Naive thymus-derived CD4-positive, alpha-beta T cell (primary cell): Measurements from ENCODE around the gene ZNF214. TPM values are rescaled to one million over a fixed set of nuclear protein-coding genes. Genes with fewer than 3 reads are reported as not detected.

Source experiments
- ATAC-seq: fragments of 150-1000 bp; cut with Tn5 transposase; 2 replicates; pipeline ENCODE4 v1.10.0; 2021; ENCODE audit warnings: mild to moderate bottlenecking, moderate library complexity
- CTCF ChIA-PET: fragments of 350-600 bp; sonication (Branson Sonifier 250); formaldehyde crosslinking; loops from one replicate; lab custom pipeline; 2021; ENCODE audit warnings: antibody characterized with exemption; lab: Charles Lee
- POLR2A ChIA-PET: fragments of 350-600 bp; sonication (Branson Sonifier 250); formaldehyde crosslinking; loops from one replicate; lab custom pipeline; 2021; ENCODE audit warnings: antibody characterized with exemption, inconsistent platforms; lab: Charles Lee
- DNase-seq, 9 donors: peaks; one replicate each; pipeline versions ENCODE4 v3.0.0 to v3.0.0-alpha.2; 2020 to 2022; ENCODE audit warnings: mixed read lengths in 1 of 9
- H3K27ac ChIP-seq: one replicate; pipeline ENCODE4 v1.7.0; 2013; ENCODE audit warnings: mild to moderate bottlenecking, low read depth, low read length, moderate library complexity
- H3K27me3 ChIP-seq, 2 donors: one replicate each; pipeline ENCODE4 v1.7.0; 2013; ENCODE audit warnings: low read length in 2 of 2, mild to moderate bottlenecking in 2 of 2, moderate library complexity in 2 of 2; ENCODE audit not compliant: control insufficient read depth in 2 of 2, insufficient read depth in 2 of 2
- H3K36me3 ChIP-seq, 3 experiments: 1 replicate in 2 of 3; 2 replicates in 1 of 3; pipeline ENCODE4 v1.7.0; 2013; ENCODE audit warnings: low read length in 3 of 3, mild to moderate bottlenecking in 3 of 3, moderate library complexity in 1 of 3; ENCODE audit not compliant: insufficient read depth in 3 of 3, control insufficient read depth in 2 of 3
- H3K4me1 ChIP-seq, 2 donors: one replicate each; pipeline ENCODE4 v1.7.0; 2013; ENCODE audit warnings: low read length in 2 of 2, mild to moderate bottlenecking in 2 of 2, moderate library complexity in 1 of 2; ENCODE audit not compliant: control insufficient read depth in 2 of 2, insufficient read depth in 2 of 2
- H3K4me3 ChIP-seq: 2 replicates; pipeline ENCODE4 v1.7.0; 2013; ENCODE audit warnings: mild to moderate bottlenecking, low read length
- H3K9me3 ChIP-seq, 3 experiments: 1 replicate in 2 of 3; 2 replicates in 1 of 3; pipeline ENCODE4 v1.7.0; 2013; ENCODE audit warnings: low read length in 3 of 3; ENCODE audit not compliant: control insufficient read depth in 2 of 3
- H3K27ac Mint-ChIP-seq, 9 donors: one replicate each; pipeline ENCODE4 v1.8.0; 2020 to 2022; ENCODE audit warnings: mixed read lengths in 9 of 9, mild to moderate bottlenecking in 8 of 9, moderate library complexity in 5 of 9, inconsistent platforms in 2 of 9
- H3K27me3 Mint-ChIP-seq, 5 donors: one replicate each; pipeline ENCODE4 v1.8.0; 2021 to 2022; ENCODE audit warnings: mixed read lengths in 5 of 5, mild to moderate bottlenecking in 1 of 5
- H3K36me3 Mint-ChIP-seq, 5 donors: one replicate each; pipeline ENCODE4 v1.8.0; 2020 to 2022; ENCODE audit warnings: mixed read lengths in 5 of 5, mild to moderate bottlenecking in 3 of 5, inconsistent platforms in 1 of 5
- H3K4me1 Mint-ChIP-seq, 7 donors: one replicate each; pipeline ENCODE4 v1.8.0; 2020 to 2022; ENCODE audit warnings: mixed read lengths in 7 of 7, mild to moderate bottlenecking in 3 of 7, inconsistent platforms in 1 of 7
- H3K4me3 Mint-ChIP-seq, 10 donors: one replicate each; pipeline ENCODE4 v1.8.0; 2020 to 2022; ENCODE audit warnings: mild to moderate bottlenecking in 10 of 10, mixed read lengths in 10 of 10, moderate library complexity in 6 of 10, inconsistent platforms in 2 of 10
- H3K9me3 Mint-ChIP-seq, 11 donors: one replicate each; pipeline ENCODE4 v1.8.0; 2020 to 2022; ENCODE audit warnings: mixed read lengths in 11 of 11, mild to moderate bottlenecking in 4 of 11, inconsistent platforms in 1 of 11, moderate library complexity in 1 of 11
- intact Hi-C, 2 donors: fragments of 100-400 bp; cut with micrococcal nuclease; formaldehyde crosslinking; loops; one replicate each; pipeline ENCODE4 v1.15.1; 2023
- polyA plus RNA-seq, 2 donors: library from polyadenylated mRNA; unstranded; fragments of 300-500 nt; fragmentation: Illumina TruSeq; gene quantifications; one replicate each; pipeline ENCODE4 v1.2.3, GENCODE V29; 2021
- total RNA-seq, 6 experiments: library from RNA in 5 of 6; stranded (reverse) in 5 of 6; gene quantifications; 1 replicate in 5 of 6; 2 replicates in 1 of 6; pipeline ENCODE4 v1.2.3 and lab custom pipeline; 2021 to 2026

ZNF214 gene
- total and polyA plus RNA-seq, 7 experiments from 2014 or later: not detected

- peaks cover 0 to 14% (median 12%) of the 10 kb centered on the region in 5 donors for H3K27me3 Mint-ChIP-seq
- no peaks in the 10 kb centered on the region for H3K4me1 Mint-ChIP-seq
- H3K9me3 ChIP-seq: no peaks in the 10 kb centered on the region
- H3K4me1 ChIP-seq: no peaks in the 10 kb centered on the region
- ChIA-PET POLR2A (no interaction called here), CTCF (no interaction called here)
- no peak for ATAC-seq
- H3K36me3 ChIP-seq: no peaks in the 10 kb centered on the region
- H3K27ac ChIP-seq: no peak overlapping the region
- no peak overlapping the region for H3K4me3 Mint-ChIP-seq
- no peaks in the 10 kb centered on the region for H3K9me3 Mint-ChIP-seq
- no peak overlapping the region for H3K27ac Mint-ChIP-seq
- H3K27me3 ChIP-seq: no peaks in the 10 kb centered on the region
- DNase-seq: no peak
- no peak overlapping the region for H3K4me3 ChIP-seq
- no peaks in the 10 kb centered on the region for H3K36me3 Mint-ChIP-seq
- intact Hi-C loops: no loop called here
Measured at GRCh38 chr11:7046474-7047175, 26.5 kb upstream of the ZNF214 start.

- no peaks in the 10 kb centered on the region for H3K4me1 Mint-ChIP-seq
- Histone ChIP-seq H3K36me3 (no peaks in the 10 kb centered on the region), H3K9me3 (no peaks in the 10 kb centered on the region), H3K27ac (no peak overlapping the region), H3K4me1 (no peaks in the 10 kb centered on the region), H3K4me3 (no peak overlapping the region), H3K27me3 (no peaks in the 10 kb centered on the region)
- intact Hi-C loops: no loop called here
- H3K4me3 Mint-ChIP-seq: no peak overlapping the region
- no peak overlapping the region for H3K27ac Mint-ChIP-seq
- POLR2A ChIA-PET: no interaction called here
- ATAC-seq (no peak), DNase-seq (no peak)
- H3K9me3 Mint-ChIP-seq: no peaks in the 10 kb centered on the region
- CTCF ChIA-PET: no interaction called here
- peaks cover 0 to 5% (median 4%) of the 10 kb centered on the region in 5 donors for H3K27me3 Mint-ChIP-seq
- no peaks in the 10 kb centered on the region for H3K36me3 Mint-ChIP-seq
Measured at GRCh38 chr11:7034019-7034418, 13.9 kb upstream of the ZNF214 start.

- H3K36me3 ChIP-seq: no peaks in the 10 kb centered on the region
- Mint-ChIP-seq H3K4me3 (no peak overlapping the region), H3K36me3 (no peaks in the 10 kb centered on the region), H3K27ac (no peak overlapping the region), H3K4me1 (no peaks in the 10 kb centered on the region), H3K9me3 (peaks cover 0 to 4% (median 0%) of the 10 kb centered on the region in 11 donors), H3K27me3 (peaks cover 0 to 5% (median 4%) of the 10 kb centered on the region in 5 donors)
- ChIA-PET CTCF (no interaction called here), POLR2A (no interaction called here)
- ATAC-seq: no peak
- intact Hi-C loops: no loop called here
- no peaks in the 10 kb centered on the region for H3K4me1 ChIP-seq
- no peaks in the 10 kb centered on the region for H3K27me3 ChIP-seq
- H3K4me3 ChIP-seq: no peak overlapping the region
- no peaks in the 10 kb centered on the region for H3K9me3 ChIP-seq
- DNase-seq: no peak
- H3K27ac ChIP-seq: no peak overlapping the region
Measured at GRCh38 chr11:7032692-7033091, 12.5 kb upstream of the ZNF214 start.

- ChIA-PET POLR2A (no interaction called here), CTCF (no interaction called here)
- H3K27me3 Mint-ChIP-seq: peaks cover 0 to 5% (median 4%) of the 10 kb centered on the region in 5 donors
- H3K4me1 ChIP-seq: no peaks in the 10 kb centered on the region
- H3K9me3 Mint-ChIP-seq: peaks cover 0 to 4% (median 0%) of the 10 kb centered on the region in 11 donors
- no peaks in the 10 kb centered on the region for H3K9me3 ChIP-seq
- intact Hi-C loops: no loop called here
- H3K4me1 Mint-ChIP-seq: no peaks in the 10 kb centered on the region
- H3K36me3 ChIP-seq: no peaks in the 10 kb centered on the region
- no peaks in the 10 kb centered on the region for H3K36me3 Mint-ChIP-seq
- no peak overlapping the region for H3K27ac ChIP-seq
- no peak overlapping the region for H3K4me3 ChIP-seq
- H3K27ac Mint-ChIP-seq: no peak overlapping the region
- H3K4me3 Mint-ChIP-seq: no peak overlapping the region
- no peak for ATAC-seq
- no peak for DNase-seq
- no peaks in the 10 kb centered on the region for H3K27me3 ChIP-seq
Measured at GRCh38 chr11:7031471-7031871, 11.3 kb upstream of the ZNF214 start.

GRCh38 chr11:7030836-7031235, 10.7 kb upstream of the ZNF214 start:
- no peak overlapping the region for H3K4me3 ChIP-seq
- CTCF ChIA-PET: no interaction called here

GRCh38 chr11:7028141-7028540, 8.0 kb upstream of the ZNF214 start:
- Mint-ChIP-seq H3K27me3 (peaks cover 0 to 9% (median 6%) of the 10 kb centered on the region in 5 donors), H3K36me3 (no peaks in the 10 kb centered on the region), H3K9me3 (peaks cover 0 to 4% (median 0%) of the 10 kb centered on the region in 11 donors), H3K27ac (no peak overlapping the region), H3K4me3 (no peak overlapping the region), H3K4me1 (no peaks in the 10 kb centered on the region)
- DNase-seq (no peak), ATAC-seq (no peak)
- no peaks in the 10 kb centered on the region for H3K9me3 ChIP-seq
- H3K4me1 ChIP-seq: no peaks in the 10 kb centered on the region
- ChIA-PET CTCF (no interaction called here), POLR2A (no interaction called here)
- H3K27me3 ChIP-seq: no peaks in the 10 kb centered on the region
- H3K27ac ChIP-seq: no peak overlapping the region
- H3K4me3 ChIP-seq: no peak overlapping the region
- intact Hi-C loops: no loop called here
- no peaks in the 10 kb centered on the region for H3K36me3 ChIP-seq

More at GRCh38 chr11:7030836-7031235, 10.7 kb upstream of the ZNF214 start:
- Mint-ChIP-seq H3K4me3 (no peak overlapping the region), H3K9me3 (peaks cover 0 to 4% (median 0%) of the 10 kb centered on the region in 11 donors), H3K27ac (no peak overlapping the region), H3K36me3 (no peaks in the 10 kb centered on the region), H3K27me3 (peaks cover 0 to 5% (median 4%) of the 10 kb centered on the region in 5 donors), H3K4me1 (no peaks in the 10 kb centered on the region)
- no peak overlapping the region for H3K27ac ChIP-seq
- intact Hi-C loops: no loop called here
- no peak for ATAC-seq
- no peaks in the 10 kb centered on the region for H3K36me3 ChIP-seq
- POLR2A ChIA-PET: no interaction called here
- H3K27me3 ChIP-seq: no peaks in the 10 kb centered on the region
- no peak for DNase-seq
- no peaks in the 10 kb centered on the region for H3K4me1 ChIP-seq
- no peaks in the 10 kb centered on the region for H3K9me3 ChIP-seq

- peaks cover 37 to 45% (median 39%) of the 10 kb centered on the region in 5 donors for H3K27me3 Mint-ChIP-seq
- Histone ChIP-seq H3K4me1 (no peaks in the 10 kb centered on the region), H3K27ac (no peak overlapping the region), H3K4me3 (no peak overlapping the region), H3K27me3 (no peaks in the 10 kb centered on the region), H3K9me3 (no peaks in the 10 kb centered on the region), H3K36me3 (no peaks in the 10 kb centered on the region)
- peaks cover 0 to 3% (median 0%) of the 10 kb centered on the region in 5 donors for H3K36me3 Mint-ChIP-seq
- DNase-seq (no peak), ATAC-seq (no peak)
- H3K4me3 Mint-ChIP-seq: no peak overlapping the region
- H3K9me3 Mint-ChIP-seq: peaks cover 0 to 4% (median 0%) of the 10 kb centered on the region in 11 donors
- intact Hi-C loops: no loop called here
- POLR2A ChIA-PET: no interaction called here
- no peak overlapping the region for H3K27ac Mint-ChIP-seq
- peaks cover 0 to 13% (median 6%) of the 10 kb centered on the region in 7 donors for H3K4me1 Mint-ChIP-seq
- CTCF ChIA-PET: no interaction called here
Measured at GRCh38 chr11:7021318-7021717, 1.2 kb upstream of the ZNF214 start.
